DMS 273 (cell line): ENCODE data around the gene AMBP.
A peak's percentile ranks its signal among the peaks of the same experiment; 100 is the strongest.

Experiments used
- DNase-seq: peaks from one replicate; lab custom pipeline; 2025; ENCODE audit not compliant: unreplicated experiment; lab: John Stamatoyannopoulos, UW

Gene AMBP

GRCh38 chr9:114078021-114078780 is at the start of gene AMBP:
Gene AMBP, minus strand, starts transcription at chr9:114078300. Its CDS starts 91 bp downstream, at chr9:114078209.
- DNase-seq, result peak; percentile 70

GRCh38 chr9:114126247-114127060 is 48.4 kb upstream of the AMBP start:
- no peak for DNase-seq

DNA sequence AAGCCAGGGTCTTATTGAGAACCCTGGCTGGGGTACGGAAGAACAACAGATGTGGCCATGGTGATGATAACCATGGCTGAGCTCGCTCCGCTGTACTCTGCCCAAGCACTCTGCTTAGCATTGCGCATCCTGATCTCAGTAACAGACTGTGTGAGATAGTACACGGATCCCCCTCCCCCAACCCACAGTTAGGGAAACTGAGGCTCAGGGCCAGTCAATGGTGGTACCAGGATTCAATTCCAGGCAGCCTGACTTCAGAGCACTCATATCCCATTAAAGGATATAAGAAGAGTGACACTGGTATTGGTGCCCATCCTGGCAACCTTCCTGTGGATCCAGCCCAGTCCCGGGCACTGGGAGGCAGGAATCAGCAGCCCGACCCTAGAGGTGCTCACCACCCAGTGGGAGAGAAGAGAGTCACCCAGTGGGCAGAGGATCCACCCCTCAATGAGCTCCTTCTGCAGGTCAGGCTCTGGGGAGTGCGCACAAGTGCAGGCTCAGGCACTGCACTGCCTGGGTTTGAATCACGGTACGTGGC is 47.4 kb upstream of the AMBP start:
- DNase-seq, result no peak

GRCh38 chr9:114124666-114125475 is 46.8 kb upstream of the AMBP start:
- DNase-seq, result no peak

DNA sequence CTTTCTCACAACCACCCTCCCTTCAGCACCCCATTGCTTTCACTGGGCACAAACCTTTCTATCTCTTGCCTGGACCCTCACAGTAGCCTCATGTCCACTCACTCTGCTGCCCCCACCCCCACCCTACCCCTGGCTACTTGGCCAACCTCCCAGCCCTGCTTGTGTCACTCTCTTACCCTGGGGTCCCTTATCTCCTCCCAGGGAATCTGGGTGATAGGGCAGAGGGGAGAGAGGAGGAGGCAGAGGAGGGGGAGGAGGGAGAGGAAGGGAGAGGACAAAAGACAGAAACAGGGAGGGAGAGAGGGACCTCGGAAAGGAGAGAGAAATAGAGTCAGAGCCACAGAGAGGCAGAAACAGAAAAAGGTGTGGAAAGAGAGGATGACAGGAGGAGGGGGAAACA is 46.0 kb upstream of the AMBP start:
- DNase-seq, result no peak

DNA sequence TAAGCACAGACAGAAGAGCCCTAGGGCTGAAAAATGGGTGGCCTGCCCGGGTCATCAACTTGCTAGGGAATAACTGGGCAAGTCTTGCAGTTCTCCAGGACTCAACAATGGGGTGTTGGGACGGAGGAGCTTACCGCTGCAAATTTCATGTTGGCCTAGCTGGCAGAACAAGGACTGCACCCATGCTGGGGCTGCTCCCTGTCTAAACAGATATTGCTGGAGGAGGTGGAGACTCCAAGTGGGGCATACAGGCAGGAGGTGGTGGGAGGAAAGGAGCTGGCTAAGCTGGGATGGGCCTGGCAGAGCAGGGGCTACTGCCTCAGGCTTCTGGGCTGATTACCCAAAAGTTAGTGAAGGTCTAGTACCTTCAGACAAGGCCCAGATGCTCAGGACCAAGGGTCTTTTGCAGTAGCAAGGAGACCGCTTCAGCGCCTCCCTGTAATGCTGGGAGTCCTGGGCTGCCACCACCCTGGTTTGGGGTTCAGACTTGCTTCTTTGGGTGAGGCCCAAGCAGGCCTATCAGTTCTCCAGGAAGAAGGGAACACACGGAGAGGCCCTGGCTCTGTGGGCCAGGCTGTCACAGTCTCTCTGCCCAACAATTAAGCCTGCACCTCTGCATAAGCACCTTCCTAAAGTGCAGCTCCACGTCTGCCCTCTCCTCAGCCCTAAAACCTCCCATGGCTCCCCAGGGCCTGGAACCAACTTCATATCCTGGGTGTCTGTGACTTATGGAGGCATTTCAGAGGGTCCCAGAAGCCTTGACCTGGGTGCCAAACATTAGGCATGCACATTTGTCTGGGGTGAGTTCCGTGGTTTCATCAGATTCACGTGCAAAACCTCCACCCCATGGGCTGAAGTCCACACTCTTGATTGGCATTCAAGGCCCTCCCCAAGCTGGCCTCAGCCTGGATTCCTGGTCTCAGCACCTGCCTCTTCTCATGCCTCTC is 45.2 kb upstream of the AMBP start:
- DNase-seq, result no peak

- DNase-seq, result no peak
These were observed 44.3 kb upstream of the AMBP start for GRCh38 chr9:114122136-114123027.

DNA sequence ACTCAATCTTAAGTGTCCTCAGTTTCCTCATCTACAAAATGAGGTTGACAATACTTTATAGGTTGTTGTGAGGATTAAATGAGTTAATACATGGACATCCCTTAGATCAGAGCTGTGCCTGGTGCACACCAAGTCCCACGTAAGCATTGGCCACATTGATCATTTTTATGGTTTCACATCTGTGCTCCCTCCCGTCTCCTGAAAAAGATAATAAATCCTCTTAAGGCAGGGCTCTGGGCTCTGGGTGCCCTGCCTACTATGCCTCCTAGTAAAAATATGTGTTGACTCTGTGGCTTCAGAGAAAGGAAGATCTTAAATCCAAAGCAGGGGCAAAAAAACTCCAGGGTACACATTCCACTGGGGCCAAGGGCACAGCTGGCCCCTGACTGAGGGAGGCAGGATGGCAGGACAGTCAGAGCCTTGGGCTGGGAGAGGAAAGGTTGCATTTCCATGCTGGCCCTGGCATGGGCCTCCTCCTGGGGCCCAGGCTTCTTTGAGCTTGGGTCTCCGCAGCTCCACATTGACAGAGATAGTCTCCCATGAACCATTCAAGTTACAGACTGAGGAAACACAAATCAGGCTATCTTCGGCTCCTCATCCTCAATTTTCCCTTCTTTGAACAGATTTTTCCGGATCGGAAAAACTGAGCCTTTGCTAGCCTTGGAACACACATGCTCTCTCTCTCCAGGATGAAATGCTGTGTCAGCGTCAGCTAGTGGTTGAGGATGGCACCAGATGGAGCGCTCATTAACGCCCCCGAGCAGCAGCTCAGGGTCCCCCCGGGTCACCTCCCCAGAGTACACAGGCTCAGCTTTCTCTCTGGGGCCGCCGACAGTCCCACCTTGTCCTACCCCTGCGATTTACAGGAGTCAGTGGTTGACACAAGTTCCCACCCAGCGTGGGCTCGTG is 43.4 kb upstream of the AMBP start:
- peak; percentile 56 for DNase-seq

DNA sequence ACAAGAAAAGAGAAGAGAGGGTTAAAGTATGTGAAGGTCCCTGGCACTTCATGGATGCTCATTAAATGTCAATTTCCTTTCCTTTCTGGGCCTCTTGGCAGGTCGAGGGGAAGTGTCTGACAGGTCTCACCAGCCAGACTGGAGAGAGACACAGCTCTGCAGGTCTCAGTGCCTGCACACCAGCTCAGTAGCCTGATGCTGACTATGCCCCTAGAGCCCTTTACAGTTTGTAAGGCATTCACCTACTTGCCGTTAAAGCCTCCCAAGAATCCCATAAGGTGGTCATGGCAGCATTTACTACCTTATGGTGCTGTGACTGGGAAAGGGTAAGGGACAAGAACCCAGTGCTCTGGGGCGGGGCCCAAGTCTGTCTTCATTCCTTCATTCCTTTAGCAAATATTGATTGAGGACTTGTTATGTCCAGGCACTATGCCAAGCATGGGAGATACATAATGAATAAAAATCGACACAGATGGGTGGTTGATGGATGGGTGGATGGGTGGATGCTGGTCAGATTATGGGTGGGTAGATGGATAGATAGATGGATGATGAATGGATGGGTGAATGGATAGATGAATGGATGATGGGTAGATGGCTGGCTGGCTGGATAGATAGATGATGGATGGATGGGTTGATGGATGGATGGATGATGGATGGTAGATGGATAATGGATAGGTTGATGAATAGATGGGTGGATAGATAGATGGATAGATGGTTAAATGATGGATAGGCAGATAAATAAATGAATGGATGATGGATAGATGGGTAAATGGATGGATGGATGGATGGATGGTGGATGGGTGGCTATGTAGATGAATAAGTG is 42.3 kb upstream of the AMBP start:
- DNase-seq, result no peak

GRCh38 chr9:114119242-114120191 is 41.4 kb upstream of the AMBP start:
- DNase-seq, result no peak

GRCh38 chr9:114117996-114118830 is 40.1 kb upstream of the AMBP start:
- DNase-seq, result no peak

DNA sequence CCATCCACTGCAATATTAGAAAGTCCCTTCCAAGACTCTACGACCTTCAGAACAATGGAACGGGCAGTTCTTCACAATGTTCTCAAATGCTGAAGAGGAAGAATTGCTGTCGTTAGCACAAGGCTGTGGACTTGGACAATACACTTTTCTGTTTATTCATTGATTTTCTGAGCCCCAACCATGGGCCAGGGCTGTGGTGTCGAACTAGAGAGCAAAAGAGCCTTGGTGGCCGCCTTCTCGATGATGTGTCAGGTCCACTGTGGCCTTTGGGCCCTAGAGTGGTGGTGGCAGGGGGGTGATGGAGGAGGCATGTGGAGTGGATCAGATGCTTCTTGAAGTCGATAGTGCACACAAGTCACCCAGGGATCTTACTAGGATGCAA is 39.5 kb upstream of the AMBP start:
- no peak for DNase-seq

DNA sequence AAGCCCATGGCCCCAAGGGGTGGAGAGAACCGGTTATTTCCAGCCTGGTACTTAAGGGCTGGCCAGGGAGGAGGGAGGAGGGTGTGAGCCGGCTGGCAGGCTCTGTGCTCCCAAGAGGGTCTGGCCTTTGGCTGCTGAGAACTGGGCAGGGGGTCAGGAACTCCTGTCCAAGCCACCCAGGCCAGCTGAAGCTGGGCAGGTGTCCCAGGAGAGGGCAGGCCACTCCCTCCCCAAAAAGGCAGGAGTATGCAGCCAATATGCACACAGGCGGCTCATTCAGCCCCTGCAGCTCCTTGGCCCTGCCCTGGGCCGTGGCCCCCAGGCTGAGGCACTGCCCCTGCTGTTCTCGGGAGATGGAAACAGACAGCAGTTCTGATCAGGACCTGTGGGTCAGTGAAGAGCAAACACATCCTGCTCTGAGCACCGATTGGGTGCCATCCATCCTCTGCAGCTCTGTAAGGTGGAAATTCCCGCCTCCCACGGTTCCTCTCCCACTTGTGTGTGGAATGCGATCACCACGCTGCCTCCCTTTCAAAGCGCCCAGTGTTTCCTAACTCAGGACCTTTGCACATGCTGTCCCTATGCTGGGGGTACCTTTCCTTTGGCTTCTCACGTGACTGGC is 38.1 kb upstream of the AMBP start:
- DNase-seq, result no peak

DNA sequence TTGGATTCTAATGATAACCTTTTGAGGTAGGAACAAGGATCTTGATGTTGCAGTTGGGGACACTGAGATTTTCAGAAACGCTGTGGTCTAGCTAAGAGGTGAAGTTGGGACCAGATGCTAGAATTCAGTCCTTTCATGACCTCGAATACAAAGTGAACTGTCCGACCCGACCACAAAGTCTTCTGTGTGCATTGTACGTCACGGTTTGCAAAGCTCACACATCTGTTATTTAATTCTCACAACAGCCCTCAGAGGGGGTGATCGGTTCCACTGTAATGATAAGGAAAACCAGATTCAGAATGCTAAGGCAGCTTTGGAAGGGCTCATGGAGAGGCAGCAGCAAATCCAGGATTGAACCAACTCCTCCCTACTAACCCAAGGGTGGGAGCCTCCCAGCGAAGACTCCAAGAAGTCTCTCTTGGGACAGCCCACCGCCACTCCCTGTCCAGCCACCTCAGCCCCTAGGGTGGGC is 37.6 kb upstream of the AMBP start:
- DNase-seq, result no peak

- no peak for DNase-seq
These were observed 36.3 kb upstream of the AMBP start for GRCh38 chr9:114114364-114114763.
